GM19239 (cell line): ENCODE measurements around the gene IL15RA.

Experiments
- DNase-seq: peaks from one replicate; pipeline ENCODE4 v3.0.0; 2011; ENCODE audit warnings: low spot score; ENCODE audit not compliant: insufficient read length
- FAIRE-seq: peaks from 2 replicates; lab custom pipeline; 2011; peaks lifted over from hg19 to GRCh38; lab: Jason Lieb, UNC

IL15RA gene, protein sequence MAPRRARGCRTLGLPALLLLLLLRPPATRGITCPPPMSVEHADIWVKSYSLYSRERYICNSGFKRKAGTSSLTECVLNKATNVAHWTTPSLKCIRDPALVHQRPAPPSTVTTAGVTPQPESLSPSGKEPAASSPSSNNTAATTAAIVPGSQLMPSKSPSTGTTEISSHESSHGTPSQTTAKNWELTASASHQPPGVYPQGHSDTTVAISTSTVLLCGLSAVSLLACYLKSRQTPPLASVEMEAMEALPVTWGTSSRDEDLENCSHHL

DNA sequence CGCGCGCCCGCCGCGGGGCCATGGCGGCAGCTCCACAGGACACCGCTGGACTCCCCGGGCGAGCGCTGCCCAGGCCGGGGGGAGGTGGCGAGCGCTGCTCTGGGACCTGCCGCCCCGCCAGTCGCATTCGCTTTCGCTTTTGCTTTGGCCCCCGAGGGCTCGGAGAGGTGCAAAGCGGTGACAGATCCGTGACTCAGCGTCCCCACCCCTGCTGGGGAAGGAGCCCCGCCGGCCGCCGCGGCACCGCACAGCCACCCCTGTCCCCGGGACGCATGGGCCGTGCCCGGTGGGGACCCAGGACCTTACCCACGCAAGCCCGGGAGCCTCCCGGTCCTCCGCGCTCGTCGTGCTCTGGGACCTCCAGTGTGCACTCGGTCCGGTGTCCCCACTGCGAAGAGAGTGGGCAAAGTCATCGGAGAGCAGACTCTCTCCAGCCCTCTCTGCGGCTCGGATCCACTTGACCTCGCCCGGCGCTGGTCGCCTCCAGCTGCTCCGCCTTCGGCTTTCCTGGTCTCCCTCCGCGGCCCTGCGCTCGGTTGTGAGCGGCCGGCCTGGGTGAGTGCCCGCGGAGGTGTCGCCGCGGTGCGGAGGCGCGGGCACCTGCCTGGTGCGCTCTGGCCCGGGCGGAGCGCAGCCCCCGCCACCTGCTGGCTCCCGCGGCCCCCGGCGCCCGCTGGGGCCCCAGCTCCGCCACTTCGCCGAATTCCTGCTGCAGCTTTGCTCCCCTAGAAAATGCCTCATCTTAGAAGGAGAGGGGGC, at the start of gene IL15RA:
IL15RA (minus strand) TSS at position 73 of the 759 bp plus-strand sequence; CDS start at position 22, 51 bp downstream.
- DNase-seq: peak; percentile 89

GRCh38 chr10:6025683-6026255, 48.4 kb upstream of the IL15RA start:
- no peak for DNase-seq
- FAIRE-seq: no peak

More for the DNA sequence above, at the start of gene IL15RA:
- FAIRE-seq: peak; percentile 78

DNA sequence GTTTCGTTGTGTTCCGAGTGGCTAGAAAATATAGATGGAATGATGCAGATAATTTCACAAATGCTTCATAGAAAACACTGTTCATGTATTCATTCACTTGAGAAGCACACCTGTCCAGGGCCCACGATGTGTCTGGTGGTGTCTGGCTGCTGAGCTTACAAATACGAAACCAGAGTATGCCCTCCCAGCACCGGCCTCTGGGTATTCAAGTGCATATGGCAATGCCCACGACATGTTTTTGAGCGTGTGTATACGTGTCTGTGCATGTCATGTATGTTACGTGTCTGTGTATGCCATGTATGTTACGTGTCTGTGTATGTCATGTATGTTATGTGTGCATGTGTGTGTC, 47.0 kb upstream of the IL15RA start:
- no peak for FAIRE-seq
- DNase-seq: no peak

- no peak for DNase-seq
- no peak for FAIRE-seq
Measured at GRCh38 chr10:6023661-6024333, 46.5 kb upstream of the IL15RA start.

- FAIRE-seq (no peak), DNase-seq (no peak)
Measured at GRCh38 chr10:6022660-6023059, 45.3 kb upstream of the IL15RA start.

GRCh38 chr10:6020826-6021225, 43.5 kb upstream of the IL15RA start:
- FAIRE-seq (no peak), DNase-seq (no peak)

DNA sequence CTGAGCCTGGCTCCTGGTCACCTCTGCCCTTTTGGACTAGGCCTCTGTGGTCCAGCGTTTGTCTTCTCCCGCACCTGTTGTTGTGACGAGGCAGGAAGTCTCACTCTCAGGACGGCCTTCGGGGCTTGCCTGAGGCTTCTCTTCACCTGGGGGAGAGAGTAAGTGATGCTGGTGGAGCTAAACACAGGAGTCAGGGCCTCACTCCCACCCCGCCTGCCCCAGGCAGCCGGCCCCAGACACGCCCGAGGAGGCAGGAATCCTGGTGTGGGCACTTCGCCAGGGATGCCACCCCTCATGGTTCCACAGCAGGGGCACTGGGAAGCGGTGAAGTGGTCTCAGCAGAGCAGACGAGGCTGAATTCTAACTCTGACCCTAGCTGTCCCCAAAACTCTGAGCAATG, 42.5 kb upstream of the IL15RA start:
- DNase-seq: no peak
- FAIRE-seq: no peak

DNA sequence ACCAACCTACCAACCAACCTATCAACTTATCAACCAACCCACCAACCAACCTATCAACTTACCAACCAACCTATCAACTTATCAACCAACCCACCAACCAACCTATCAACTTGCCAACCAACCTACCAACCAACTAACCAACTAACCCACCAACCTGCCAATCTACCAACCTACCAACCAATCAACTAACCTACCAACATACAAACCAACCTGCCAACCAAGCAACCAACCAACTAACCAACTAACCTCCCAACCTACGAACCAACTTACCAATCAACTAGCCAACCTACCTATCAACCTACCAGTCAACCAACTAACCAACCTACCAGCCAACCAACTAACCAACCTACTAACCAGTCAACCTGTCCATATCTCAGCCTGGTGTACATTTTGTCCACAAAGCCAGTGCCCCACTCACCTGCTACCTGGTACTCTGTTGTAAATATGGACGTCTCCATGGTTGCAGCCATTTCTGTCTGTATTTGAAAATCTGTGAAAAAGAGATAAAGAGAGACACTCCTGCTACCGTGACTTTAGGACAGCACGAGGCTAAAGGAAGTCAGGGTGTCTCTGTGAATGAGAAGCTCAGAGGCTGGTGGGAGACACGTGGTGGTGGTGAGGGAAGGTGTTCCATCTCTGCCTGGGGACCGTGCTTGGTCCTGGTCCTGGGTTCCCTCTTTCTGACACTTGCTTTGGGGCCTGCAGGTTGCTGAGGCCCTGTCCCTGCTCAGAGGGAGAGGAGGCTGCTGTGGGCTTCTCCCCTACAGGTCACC, 41.9 kb upstream of the IL15RA start:
- no peak for FAIRE-seq
- no peak for DNase-seq

GRCh38 chr10:6018422-6018821, 41.1 kb upstream of the IL15RA start:
- no peak for FAIRE-seq
- DNase-seq: no peak

DNA sequence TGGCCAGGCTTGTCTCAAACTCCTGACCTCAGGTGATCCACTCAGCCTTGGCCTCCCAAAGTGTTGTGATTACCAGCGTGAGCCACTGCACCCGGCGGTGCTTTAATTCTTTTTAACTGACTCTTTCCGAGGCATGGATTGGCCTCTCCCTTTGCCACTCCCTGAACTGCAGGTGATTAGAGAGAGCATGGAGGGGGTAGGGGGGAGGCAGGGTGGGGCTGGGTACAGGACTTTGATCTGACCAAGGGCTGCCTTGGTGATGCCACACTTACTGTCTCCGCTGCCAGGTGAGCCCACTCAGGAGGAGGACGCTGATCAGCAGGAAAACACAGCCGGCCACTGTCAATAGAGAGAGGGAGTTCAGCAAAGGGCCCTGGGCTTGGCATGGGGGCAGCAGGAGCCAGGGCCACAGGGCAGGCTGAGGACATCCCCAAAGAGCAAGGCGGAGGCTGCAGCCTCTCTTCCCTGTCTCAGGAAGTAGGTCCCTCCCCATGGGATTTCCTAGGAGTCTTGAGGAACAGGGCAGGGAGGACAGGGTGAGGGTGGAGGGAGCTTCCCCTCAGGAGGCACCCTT, 40.5 kb upstream of the IL15RA start:
- no peak for FAIRE-seq
- DNase-seq: no peak

DNA sequence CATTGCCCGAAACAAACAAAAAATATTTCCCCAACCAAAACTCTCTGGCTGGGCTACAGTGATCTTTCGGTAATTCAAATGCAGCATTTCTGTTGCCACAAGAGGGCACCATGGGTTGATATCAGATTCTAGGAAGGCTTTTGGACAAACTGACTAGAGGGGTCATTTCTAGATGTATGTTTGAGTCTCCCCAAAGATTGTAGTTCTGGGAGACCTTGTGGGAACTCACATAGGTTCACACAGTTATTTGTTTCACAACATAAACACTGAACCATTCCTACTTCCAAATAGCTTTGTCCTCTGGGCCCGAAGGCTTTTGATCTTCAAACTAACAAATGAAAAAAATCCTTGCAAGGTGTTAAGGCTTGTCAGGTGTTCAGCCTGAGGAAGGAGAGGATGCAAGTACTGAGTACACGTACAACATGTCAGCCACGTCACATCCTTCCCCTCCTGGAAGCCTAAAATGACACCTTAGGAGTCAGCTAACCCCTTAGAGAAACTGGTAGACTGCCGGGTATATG, 37.0 kb upstream of the IL15RA start:
- DNase-seq: peak; percentile 55
- peak; percentile 96 for FAIRE-seq

GRCh38 chr10:6013413-6014192, 36.3 kb upstream of the IL15RA start:
- no peak for DNase-seq
- FAIRE-seq: no peak

DNA sequence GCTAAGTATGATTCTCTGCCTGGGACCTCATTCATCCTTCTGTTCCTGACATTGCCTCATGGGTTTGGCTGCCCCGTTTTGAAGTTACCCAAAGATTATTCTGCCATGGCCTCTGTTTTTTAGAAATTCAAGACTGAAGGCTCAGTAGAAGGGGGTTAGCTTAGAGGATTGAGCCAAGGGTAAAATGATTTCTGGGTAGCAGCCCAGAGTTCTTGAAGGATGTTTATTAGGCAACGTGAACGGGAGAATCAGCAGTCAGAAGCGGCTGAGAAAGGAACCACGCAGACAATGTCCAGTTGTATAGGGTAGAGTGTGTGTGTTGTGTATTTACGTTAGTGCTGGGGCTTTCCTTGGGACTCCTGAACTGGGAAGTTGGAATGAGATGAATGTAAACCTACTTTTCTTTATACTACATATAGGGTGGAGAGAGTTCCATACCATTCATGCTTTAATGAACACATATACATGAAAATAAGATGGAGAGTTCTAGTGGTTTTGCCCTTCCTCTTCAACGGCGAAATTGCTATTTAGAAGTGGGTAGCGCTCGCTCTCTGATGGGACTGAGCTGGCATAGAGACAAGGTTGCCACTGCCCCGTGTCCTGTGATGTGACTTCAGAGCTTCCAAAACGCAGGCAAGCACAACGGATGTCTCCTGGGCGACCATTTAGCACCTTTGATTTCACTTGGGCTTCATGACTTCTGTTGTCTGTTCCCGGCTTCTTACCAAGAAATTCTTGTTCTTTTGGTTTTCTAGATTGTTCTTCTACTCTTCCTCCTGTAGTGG, 35.0 kb upstream of the IL15RA start:
- DNase-seq (no peak), FAIRE-seq (no peak)

GRCh38 chr10:6011558-6011957, 34.2 kb upstream of the IL15RA start:
- DNase-seq: no peak
- FAIRE-seq: no peak

GRCh38 chr10:6010569-6010968, 33.2 kb upstream of the IL15RA start:
- FAIRE-seq: no peak
- DNase-seq: no peak

- FAIRE-seq (no peak), DNase-seq (no peak)
Measured at GRCh38 chr10:6009961-6010360, 32.6 kb upstream of the IL15RA start.

- no peak for FAIRE-seq
- DNase-seq: no peak
Measured at GRCh38 chr10:6009150-6009549, 31.8 kb upstream of the IL15RA start.

DNA sequence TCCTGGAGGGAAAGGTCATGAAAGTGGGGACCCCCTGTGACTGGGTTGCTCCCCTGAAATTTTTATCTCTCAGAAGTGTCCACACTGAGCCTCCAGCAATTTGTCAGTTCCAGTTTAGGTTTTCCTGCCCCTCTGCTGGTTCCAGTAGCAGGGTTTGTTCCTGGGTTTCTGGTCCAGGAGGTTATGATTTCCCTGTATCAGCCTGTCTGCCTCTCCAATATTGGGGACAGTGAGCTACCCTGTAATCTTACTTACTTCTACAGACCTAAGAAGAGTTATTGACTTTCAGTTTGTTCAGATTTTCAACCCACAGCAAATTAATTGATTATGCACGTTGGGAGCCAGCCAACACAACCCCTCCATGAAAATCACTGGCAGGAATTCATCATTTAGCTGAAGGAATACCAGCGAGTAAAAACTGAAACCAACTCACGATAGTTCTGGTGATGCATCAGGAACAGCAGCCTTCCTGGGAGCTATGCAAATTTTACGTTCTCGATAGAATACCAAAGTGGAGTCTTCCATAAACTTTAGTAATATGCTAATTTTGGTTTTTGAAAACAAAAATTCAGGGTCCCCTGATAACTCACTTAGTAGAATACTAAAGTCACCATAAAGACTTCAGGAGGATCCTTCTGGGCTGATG, 31.3 kb upstream of the IL15RA start:
- FAIRE-seq: no peak
- no peak for DNase-seq
